GM19023 (cell line): ENCODE data around the gene FBXO28.
"Not testable (repeated sequence)": the region's sequence is repeated elsewhere in the genome, so short reads cannot be mapped to it uniquely, and the experiment has no call there.

ENCODE experiments used
- ATAC-seq: cut with Tn5 transposase; IDR thresholded peaks from one replicate; pipeline ENCODE4 v1.9.1; 2021; ENCODE audit warnings: mild to moderate bottlenecking, moderate library complexity; ENCODE audit not compliant: unreplicated experiment

FBXO28 gene

GRCh38 chr1:224113918-224114786 lies at the start of gene FBXO28:
Gene FBXO28, plus strand, starts transcription at chr1:224114111. Its CDS starts 19 bp downstream, at chr1:224114130.
- peak; percentile 99 for ATAC-seq

- no peak for ATAC-seq
These were observed 49.8 kb upstream of the FBXO28 start for GRCh38 chr1:224064150-224064549.

GRCh38 chr1:224065455-224065854 lies 48.5 kb upstream of the FBXO28 start:
- ATAC-seq, result no peak

- ATAC-seq, result no peak
These were observed 46.7 kb upstream of the FBXO28 start for GRCh38 chr1:224067207-224067606.

GRCh38 chr1:224067621-224068457 lies 46.1 kb upstream of the FBXO28 start:
- ATAC-seq, result no peak

GRCh38 chr1:224068458-224069072 lies 45.3 kb upstream of the FBXO28 start:
- no peak for ATAC-seq

- no peak for ATAC-seq
These were observed 44.8 kb upstream of the FBXO28 start for GRCh38 chr1:224069138-224069537.

- no peak for ATAC-seq
These were observed 43.4 kb upstream of the FBXO28 start for GRCh38 chr1:224070521-224070920.

- no peak for ATAC-seq
These were observed 37.5 kb upstream of the FBXO28 start for GRCh38 chr1:224076407-224076806.

- ATAC-seq, result not testable (repeated sequence)
These were observed 34.3 kb upstream of the FBXO28 start for GRCh38 chr1:224079644-224080043.

- no peak for ATAC-seq
These were observed 33.7 kb upstream of the FBXO28 start for GRCh38 chr1:224080115-224080774.

GRCh38 chr1:224081604-224082003 lies 32.3 kb upstream of the FBXO28 start:
- ATAC-seq, result no peak

- ATAC-seq, result no peak
These were observed 31.8 kb upstream of the FBXO28 start for GRCh38 chr1:224082146-224082545.

- no peak for ATAC-seq
These were observed 29.0 kb upstream of the FBXO28 start for GRCh38 chr1:224084867-224085266.

- ATAC-seq, result no peak
These were observed 28.3 kb upstream of the FBXO28 start for GRCh38 chr1:224085421-224086108.

- ATAC-seq, result no peak
These were observed 26.6 kb upstream of the FBXO28 start for GRCh38 chr1:224087286-224087794.

GRCh38 chr1:224089583-224089982 lies 24.3 kb upstream of the FBXO28 start:
- ATAC-seq, result no peak

- no peak for ATAC-seq
These were observed 23.8 kb upstream of the FBXO28 start for GRCh38 chr1:224090116-224090515.

- no peak for ATAC-seq
These were observed 21.8 kb upstream of the FBXO28 start for GRCh38 chr1:224092111-224092510.

GRCh38 chr1:224092601-224093000 lies 21.3 kb upstream of the FBXO28 start:
- no peak for ATAC-seq
